Keratinocyte (primary cell): ENCODE data around the gene ALS2.

Experiments
- CTCF ChIP-seq, 3 experiments: IDR thresholded peaks in 1 of 3; conservative IDR thresholded peaks in 1 of 3; optimal IDR thresholded peaks in 1 of 3; 2 replicates in 2 of 3; 3 replicates in 1 of 3; pipeline versions ENCODE3 to v1.5.1; 2011; ENCODE audit warnings: low read length in 3 of 3, mild to moderate bottlenecking in 3 of 3, moderate library complexity in 2 of 3, control low read depth in 1 of 3, inconsistent platforms in 1 of 3; ENCODE audit not compliant: insufficient read depth in 2 of 3; ENCODE audit errors: extremely low read depth in 1 of 3
- EZH2 ChIP-seq: IDR thresholded peaks from one replicate; pipeline ENCODE4 v1.6.1; 2012; ENCODE audit warnings: inconsistent platforms, mild to moderate bottlenecking, low read length, moderate library complexity

- TF ChIP-seq CTCF (optimal IDR thresholded peaks at IDR 0.05 in 1 of 3, IDR thresholded peaks at IDR 0.05 in 1 of 3, conservative IDR thresholded peaks at IDR 0.05 in 1 of 3; ENCODE audit: extremely low read depth in 1 of 3, insufficient read depth in 2 of 3, low read length in 3 of 3): no peak
- no peak for TF ChIP-seq EZH2
Measured at GRCh38 chr2:201730651-201731285, 50.0 kb downstream of the ALS2 start.
